ENCODE measurements around the gene ARRDC4.
A peak's percentile ranks its signal among the peaks of the same experiment; 100 is the strongest.

The ARRDC4 gene

GRCh38 chr15:97960364-97961066 is at the start of gene ARRDC4:
Gene ARRDC4 (plus strand): TSS chr15:97960703. CDS start chr15:97960862, 159 bp downstream.
- DNase-seq (peak; percentile 95), ATAC-seq (peak; percentile 98)

- ATAC-seq (no peak), DNase-seq (no peak)
Measured at GRCh38 chr15:97914711-97915110, 45.8 kb upstream of the ARRDC4 start.

GRCh38 chr15:97915261-97915660 is 45.2 kb upstream of the ARRDC4 start:
- ATAC-seq, result no peak
- no peak for DNase-seq

GRCh38 chr15:97921296-97921865 is 39.1 kb upstream of the ARRDC4 start:
- ATAC-seq (no peak), DNase-seq (no peak)

- ATAC-seq (no peak), DNase-seq (no peak)
Measured at GRCh38 chr15:97929456-97930229, 30.9 kb upstream of the ARRDC4 start.

- DNase-seq (no peak), ATAC-seq (no peak)
Measured at GRCh38 chr15:97930230-97930629, 30.3 kb upstream of the ARRDC4 start.

- no peak for ATAC-seq
- DNase-seq, result no peak
Measured at GRCh38 chr15:97931314-97931713, 29.2 kb upstream of the ARRDC4 start.

- DNase-seq (no peak), ATAC-seq (no peak)
Measured at GRCh38 chr15:97933589-97933988, 26.9 kb upstream of the ARRDC4 start.

- no peak for DNase-seq
- no peak for ATAC-seq
Measured at GRCh38 chr15:97940993-97941392, 19.5 kb upstream of the ARRDC4 start.

GRCh38 chr15:97941572-97941971 is 18.9 kb upstream of the ARRDC4 start:
- DNase-seq, result no peak
- no peak for ATAC-seq

GRCh38 chr15:97944724-97945123 is 15.8 kb upstream of the ARRDC4 start:
- ATAC-seq, result no peak

GRCh38 chr15:97947465-97948260 is 12.8 kb upstream of the ARRDC4 start:
- DNase-seq, result no peak
- no peak for ATAC-seq

More at GRCh38 chr15:97944724-97945123, 15.8 kb upstream of the ARRDC4 start:
- no peak for DNase-seq

- ATAC-seq, result no peak
- no peak for DNase-seq
Measured at GRCh38 chr15:97953254-97953653, 7.2 kb upstream of the ARRDC4 start.

GRCh38 chr15:97953748-97954147 is 6.8 kb upstream of the ARRDC4 start:
- ATAC-seq, result no peak
- no peak for DNase-seq

- ATAC-seq, result no peak
- DNase-seq, result no peak
Measured at GRCh38 chr15:97955035-97955434, 5.5 kb upstream of the ARRDC4 start.

- ATAC-seq (no peak), DNase-seq (no peak)
Measured at GRCh38 chr15:97955529-97955928, 5.0 kb upstream of the ARRDC4 start.

GRCh38 chr15:97959724-97960363 is 659 bp upstream of the ARRDC4 start:
- ATAC-seq (no peak), DNase-seq (no peak)

- DNase-seq, result peak; percentile 14
- ATAC-seq, result no peak
Measured at GRCh38 chr15:97961067-97961954, 808 bp downstream of the ARRDC4 start.

GRCh38 chr15:97962263-97962662 is 1.8 kb downstream of the ARRDC4 start:
- no peak for DNase-seq
- no peak for ATAC-seq

GRCh38 chr15:97963779-97964178 is 3.3 kb downstream of the ARRDC4 start:
- no peak for DNase-seq
- no peak for ATAC-seq

GRCh38 chr15:97966246-97966645 is 5.7 kb downstream of the ARRDC4 start:
- no peak for DNase-seq
- no peak for ATAC-seq

All from stimulated activated naive CD8-positive, alpha-beta T cell treated with anti-CD3 and anti-CD28 coated beads, Interleukin-15, Interleukin-2, amounts not matched to agents 100 U/mL and 50 U/mL, for 24 hours (primary cell).